ENCODE data around the gene ISLR2. TPM values are rescaled to one million over a fixed set of nuclear protein-coding genes. Genes with fewer than 3 reads are reported as not detected.

ISLR2 gene
- total RNA-seq, 1 donor: under 0.01 TPM

- peaks cover 3% of the 10 kb centered on the region for H3K27me3 ChIP-seq (ENCODE audit: insufficient read depth, low read length)
- no peak overlapping the region for H2AFZ ChIP-seq (ENCODE audit: low read length)
- H3K4me2 ChIP-seq (ENCODE audit: insufficient read depth, low read length): no peak overlapping the region
- H3K9me3 ChIP-seq (ENCODE audit: low read depth, low read length): no peaks in the 10 kb centered on the region
- no peaks in the 10 kb centered on the region for H3K79me2 ChIP-seq (ENCODE audit: insufficient read depth, low read length)
- no peaks in the 10 kb centered on the region for H3K36me3 ChIP-seq (ENCODE audit: insufficient read depth, low read length)
- H4K20me1 ChIP-seq (ENCODE audit: insufficient read depth, low read length): no peaks in the 10 kb centered on the region
- no peak overlapping the region for H3K27ac ChIP-seq (ENCODE audit: low read depth, low read length)
- DNase-seq (ENCODE audit: insufficient read length, low spot score, missing footprints): no peak
- no peak overlapping the region for H3K4me3 ChIP-seq (ENCODE audit: insufficient read depth, low read length)
- TF ChIP-seq CTCF (IDR thresholded peaks at IDR 0.05; ENCODE audit: extremely low read depth, low read depth, low read length): no peak
- H3K4me1 ChIP-seq (ENCODE audit: insufficient read depth, low read length): peaks cover 11% of the 10 kb centered on the region
These were observed 38.3 kb downstream of the ISLR2 start for GRCh38 chr15:74168711-74169126.

GRCh38 chr15:74170071-74170844, 39.9 kb downstream of the ISLR2 start:
- Histone ChIP-seq H3K9me3 (ENCODE audit: low read depth, low read length) (no peaks in the 10 kb centered on the region), H2AFZ (ENCODE audit: low read length) (no peak overlapping the region), H4K20me1 (ENCODE audit: insufficient read depth, low read length) (no peaks in the 10 kb centered on the region), H3K36me3 (ENCODE audit: insufficient read depth, low read length) (no peaks in the 10 kb centered on the region), H3K27me3 (ENCODE audit: insufficient read depth, low read length) (no peaks in the 10 kb centered on the region), H3K79me2 (ENCODE audit: insufficient read depth, low read length) (no peaks in the 10 kb centered on the region), H3K4me3 (ENCODE audit: insufficient read depth, low read length) (no peak overlapping the region), H3K4me1 (ENCODE audit: insufficient read depth, low read length) (peaks cover 14% of the 10 kb centered on the region), H3K4me2 (ENCODE audit: insufficient read depth, low read length) (no peak overlapping the region), H3K27ac (ENCODE audit: low read depth, low read length) (no peak overlapping the region)
- DNase-seq (ENCODE audit: insufficient read length, low spot score, missing footprints): no peak
- no peak for TF ChIP-seq CTCF (IDR thresholded peaks at IDR 0.05; ENCODE audit: extremely low read depth, low read depth, low read length)

- H2AFZ ChIP-seq (ENCODE audit: low read length): no peak overlapping the region
These were observed 40.6 kb downstream of the ISLR2 start for GRCh38 chr15:74170875-74171578.

More at GRCh38 chr15:74170875-74171578, 40.6 kb downstream of the ISLR2 start:
- no peaks in the 10 kb centered on the region for H4K20me1 ChIP-seq (ENCODE audit: insufficient read depth, low read length)
- DNase-seq (ENCODE audit: insufficient read length, low spot score, missing footprints): no peak
- peaks cover 14% of the 10 kb centered on the region for H3K4me1 ChIP-seq (ENCODE audit: insufficient read depth, low read length)
- H3K79me2 ChIP-seq (ENCODE audit: insufficient read depth, low read length): no peaks in the 10 kb centered on the region
- no peaks in the 10 kb centered on the region for H3K36me3 ChIP-seq (ENCODE audit: insufficient read depth, low read length)
- no peaks in the 10 kb centered on the region for H3K27me3 ChIP-seq (ENCODE audit: insufficient read depth, low read length)
- no peaks in the 10 kb centered on the region for H3K9me3 ChIP-seq (ENCODE audit: low read depth, low read length)
- H3K4me3 ChIP-seq (ENCODE audit: insufficient read depth, low read length): no peak overlapping the region
- no peak overlapping the region for H3K27ac ChIP-seq (ENCODE audit: low read depth, low read length)
- H3K4me2 ChIP-seq (ENCODE audit: insufficient read depth, low read length): no peak overlapping the region
- TF ChIP-seq CTCF (IDR thresholded peaks at IDR 0.05; ENCODE audit: extremely low read depth, low read depth, low read length): no peak
